WTC11 (cell line): ENCODE results near the gene GALNT15. TPM values are rescaled to one million over a fixed set of nuclear protein-coding genes. Genes with fewer than 3 reads are reported as not detected.

Experiments used
- ATAC-seq: fragments of 200-7000 bp; cut with Tn5 transposase; 2 replicates; pipeline ENCODE4 v1.10.0; 2021; ENCODE audit warnings: mild to moderate bottlenecking, moderate library complexity
- CTCF ChIA-PET: fragments of 300-600 bp; sonication (Branson Sonifier 250); formaldehyde crosslinking; loops from one replicate; lab custom pipeline; 2021; ENCODE audit warnings: antibody characterized with exemption; lab: Charles Lee
- POLR2A ChIA-PET: fragments of 350-600 bp; sonication (Branson Sonifier 250); formaldehyde crosslinking; loops from one replicate; lab custom pipeline; 2021; ENCODE audit warnings: antibody characterized with exemption; lab: Charles Lee
- DNase-seq: peaks from one replicate; pipeline ENCODE4 v3.0.0; 2021; ENCODE audit warnings: low spot score
- H3K27ac Mint-ChIP-seq: 2 replicates; pipeline ENCODE4 v1.8.0; 2021; ENCODE audit warnings: mixed read lengths
- H3K27me3 Mint-ChIP-seq: 2 replicates; pipeline ENCODE4 v1.8.0; 2021; ENCODE audit warnings: low read depth, mild to moderate bottlenecking, moderate library complexity, mixed read lengths
- H3K36me3 Mint-ChIP-seq: 2 replicates; pipeline ENCODE4 v1.8.0; 2021; ENCODE audit warnings: mixed read lengths
- H3K4me1 Mint-ChIP-seq: 2 replicates; pipeline ENCODE4 v1.8.0; 2022; ENCODE audit warnings: mixed read lengths
- H3K4me3 Mint-ChIP-seq: 2 replicates; pipeline ENCODE4 v1.8.0; 2021; ENCODE audit warnings: mild to moderate bottlenecking, moderate library complexity, mixed read lengths
- H3K9me3 Mint-ChIP-seq: 2 replicates; pipeline ENCODE4 v1.8.0; 2021; ENCODE audit warnings: mixed read lengths
- CREB1 ChIP-seq: sonication (generic); formaldehyde crosslinking; IDR thresholded peaks from 2 replicates; pipeline ENCODE4 v1.8.0; 2023; ENCODE audit warnings: mild to moderate bottlenecking, missing genetic modification reagents
- E2F1 ChIP-seq: sonication (generic); formaldehyde crosslinking; IDR thresholded peaks from 2 replicates; pipeline ENCODE4 v1.8.0; 2022; ENCODE audit warnings: mild to moderate bottlenecking, missing genetic modification reagents
- FOXK1 ChIP-seq: sonication (generic); formaldehyde crosslinking; IDR thresholded peaks from 2 replicates; pipeline ENCODE4 v1.8.0; 2022; ENCODE audit warnings: mild to moderate bottlenecking, moderate library complexity, missing genetic modification reagents
- FOXP1 ChIP-seq: sonication (generic); formaldehyde crosslinking; IDR thresholded peaks from 2 replicates; pipeline ENCODE4 v1.8.0; 2022; ENCODE audit warnings: missing genetic modification reagents, mild to moderate bottlenecking, moderate library complexity, borderline replicate concordance
- GABPB1 ChIP-seq: sonication (generic); formaldehyde crosslinking; IDR thresholded peaks from 2 replicates; pipeline ENCODE4 v1.8.1; 2023; ENCODE audit warnings: mild to moderate bottlenecking, missing genetic modification reagents
- GTF2I ChIP-seq: fragments of 250-450 bp; sonication (Bioruptor Pico); conservative IDR thresholded peaks from 2 replicates; pipeline ENCODE4 v1.4.0; 2021; ENCODE audit warnings: mild to moderate bottlenecking
- HMGA2 ChIP-seq: fragments of 250-450 bp; sonication (Bioruptor Pico); IDR thresholded peaks from 2 replicates; pipeline ENCODE4 v1.4.0; 2021; ENCODE audit warnings: mild to moderate bottlenecking, moderate library complexity
- MLX ChIP-seq: sonication (generic); formaldehyde crosslinking; IDR thresholded peaks from 2 replicates; pipeline ENCODE4 v1.8.1; 2023; ENCODE audit warnings: mild to moderate bottlenecking, missing genetic modification reagents, moderate library complexity
- MYBL2 ChIP-seq: sonication (generic); formaldehyde crosslinking; IDR thresholded peaks from 2 replicates; pipeline ENCODE4 v1.8.1; 2023; ENCODE audit warnings: mild to moderate bottlenecking, moderate library complexity, missing genetic modification reagents
- NR1H2 ChIP-seq: sonication (generic); formaldehyde crosslinking; IDR thresholded peaks from 2 replicates; pipeline ENCODE4 v1.9.0; 2021; ENCODE audit warnings: mild to moderate bottlenecking, moderate library complexity, missing genetic modification reagents
- NR2C2 ChIP-seq: sonication (generic); formaldehyde crosslinking; IDR thresholded peaks from 2 replicates; pipeline ENCODE4 v1.8.0; 2022; ENCODE audit warnings: mild to moderate bottlenecking, missing genetic modification reagents
- NR3C1 ChIP-seq: sonication (generic); formaldehyde crosslinking; conservative IDR thresholded peaks from 2 replicates; pipeline ENCODE4 v1.8.1; 2023; ENCODE audit warnings: low read depth, mild to moderate bottlenecking, missing genetic modification reagents
- OVOL2 ChIP-seq: fragments of 250-450 bp; sonication (Bioruptor Pico); IDR thresholded peaks from 2 replicates; pipeline ENCODE4 v1.9.0; 2021; ENCODE audit warnings: mild to moderate bottlenecking, borderline replicate concordance
- PRDM15 ChIP-seq: sonication (generic); formaldehyde crosslinking; IDR thresholded peaks from 2 replicates; pipeline ENCODE4 v1.8.0; 2022; ENCODE audit warnings: missing genetic modification reagents
- RORB ChIP-seq: fragments of 250-450 bp; sonication (Bioruptor Pico); IDR thresholded peaks from 2 replicates; pipeline ENCODE4 v1.9.0; 2021; ENCODE audit warnings: mild to moderate bottlenecking
- SMAD3 ChIP-seq: sonication (generic); formaldehyde crosslinking; IDR thresholded peaks from 2 replicates; pipeline ENCODE4 v1.8.0; 2022; ENCODE audit warnings: missing genetic modification reagents, mild to moderate bottlenecking, borderline replicate concordance
- SOX15 ChIP-seq: fragments of 250-450 bp; sonication (Bioruptor Pico); IDR thresholded peaks from 2 replicates; pipeline ENCODE4 v1.9.0; 2021; ENCODE audit warnings: mild to moderate bottlenecking
- ZBTB43 ChIP-seq: sonication (generic); formaldehyde crosslinking; IDR thresholded peaks from 2 replicates; pipeline ENCODE4 v1.8.1; 2023; ENCODE audit warnings: mild to moderate bottlenecking, missing genetic modification reagents
- ZNF317 ChIP-seq: sonication (generic); formaldehyde crosslinking; IDR thresholded peaks from 2 replicates; pipeline ENCODE4 v1.8.1; 2023; ENCODE audit warnings: low read depth, mild to moderate bottlenecking, moderate library complexity, missing genetic modification reagents, borderline replicate concordance
- total RNA-seq: library from RNA; stranded (reverse); gene quantifications from 3 replicates; pipeline ENCODE4 v1.2.3, GENCODE V29; 2021
- TF ChIP-seq, protein P1 (sequence below): sonication (generic); formaldehyde crosslinking; IDR thresholded peaks from 2 replicates; pipeline ENCODE4 v1.8.1; 2022; ENCODE audit warnings: mild to moderate bottlenecking, missing genetic modification reagents, moderate library complexity, borderline replicate concordance
- TF ChIP-seq, protein P2 (sequence below): fragments of 250-450 bp; sonication (Bioruptor Pico); conservative IDR thresholded peaks from 2 replicates; pipeline ENCODE4 v1.9.0; 2021; ENCODE audit warnings: mild to moderate bottlenecking

Gene GALNT15
- total RNA-seq, 1 experiment from 2014 or later, result 0.15 TPM

DNA sequence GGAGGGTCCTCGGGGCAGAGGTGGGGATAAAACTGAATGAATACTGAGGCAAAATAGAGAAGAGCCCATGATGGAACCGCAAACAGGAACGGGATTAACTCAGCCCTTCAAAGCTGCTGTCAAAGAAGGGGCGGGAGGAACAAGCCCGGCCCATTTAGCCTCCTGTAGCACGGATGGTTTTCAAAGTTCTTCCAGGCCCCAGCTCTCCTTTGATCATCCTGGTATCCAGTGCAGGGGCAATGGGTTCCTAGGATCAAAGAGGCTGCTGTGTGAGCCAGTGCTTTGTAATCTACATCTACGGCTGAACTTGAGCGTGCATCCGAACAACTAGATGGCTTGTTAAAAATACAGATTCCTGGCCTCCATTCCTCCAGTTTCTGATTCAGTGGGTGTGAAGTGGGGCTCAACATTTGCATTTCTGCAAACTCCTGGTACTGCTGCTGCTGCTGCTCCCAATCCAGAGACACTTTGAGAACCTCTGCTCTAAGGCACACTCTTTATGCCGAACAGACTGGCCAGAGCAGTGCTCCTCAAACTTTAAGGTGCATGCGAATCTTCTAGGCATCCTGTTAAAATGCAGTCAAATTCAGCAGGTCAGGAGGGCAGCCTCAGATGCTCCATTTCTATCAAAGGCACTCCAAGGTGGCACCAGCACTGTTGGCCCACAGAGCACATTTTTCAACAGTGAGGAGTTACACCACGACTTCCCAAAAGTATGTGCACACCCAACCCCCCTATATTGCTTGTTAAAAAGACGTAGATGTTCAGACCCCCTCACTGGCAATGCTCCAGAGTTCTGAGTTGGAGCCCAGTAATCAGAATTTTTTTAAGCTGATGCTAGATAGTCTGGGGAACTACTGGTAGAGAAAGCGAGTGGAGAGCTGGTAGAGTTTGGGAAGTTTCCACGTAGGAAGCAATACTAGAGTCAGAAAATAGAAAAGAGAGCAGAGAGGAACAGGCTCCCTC is 5.6 kb downstream of the GALNT15 start:
- no peak for TF ChIP-seq PRDM15 (CRISPR knock-in tag)
- TF ChIP-seq, all 79 proteins: peak for 0
- Mint-ChIP-seq H3K27me3 (no peaks in the 10 kb centered on the region; the same call in none of the 2 replicates), H3K27ac (no peak overlapping the region), H3K4me1 (peaks cover 29% of the 10 kb centered on the region), H3K4me3 (no peak overlapping the region), H3K36me3 (no peaks in the 10 kb centered on the region), H3K9me3 (no peaks in the 10 kb centered on the region)
- ChIA-PET CTCF (interaction anchor here (0.9 to 1.7 kb wide), 4 partner anchors 64 to 131 kb away, joined by 3 to 8 read pairs (median 6); no protein-coding TSS in a partner anchor), POLR2A (no interaction called here)
- ATAC-seq (no peak), DNase-seq (no peak)

GRCh38 chr3:16180737-16181134 is 6.3 kb downstream of the GALNT15 start:
- H3K27me3 Mint-ChIP-seq, result no peaks in the 10 kb centered on the region; the same call in none of the 2 replicates
- no peak overlapping the region for H3K27ac Mint-ChIP-seq
- no peak overlapping the region for H3K4me3 Mint-ChIP-seq
- TF ChIP-seq NR3C1, result no peak
- TF ChIP-seq OVOL2 (CRISPR knock-in tag), result no peak
- TF ChIP-seq SMAD3, result no peak
- TF ChIP-seq FOXP1, result no peak
- no peak for TF ChIP-seq CREB1 (CRISPR knock-in tag)
- TF ChIP-seq ZNF317 (CRISPR knock-in tag), result no peak
- TF ChIP-seq FOXK1 (CRISPR knock-in tag), result no peak
- TF ChIP-seq RORB (CRISPR knock-in tag), result no peak
- TF ChIP-seq MYBL2 (CRISPR knock-in tag), result no peak
- TF ChIP-seq GABPB1 (CRISPR knock-in tag), result no peak
- no peak for TF ChIP-seq ZBTB43
- TF ChIP-seq NR2C2 (CRISPR knock-in tag), result no peak
- TF ChIP-seq E2F1 (CRISPR knock-in tag), result no peak
- ChIA-PET CTCF (interaction anchor here (1.5 to 1.7 kb wide), 2 partner anchors 89 to 131 kb away, joined by 4 to 8 read pairs; no protein-coding TSS in a partner anchor), POLR2A (interaction anchor here (0.6 kb wide), 1 partner anchor 41 kb away, joined by 7 read pairs; no protein-coding TSS in a partner anchor)
- H3K9me3 Mint-ChIP-seq, result no peaks in the 10 kb centered on the region
- ATAC-seq (no peak), DNase-seq (no peak)
- no peaks in the 10 kb centered on the region for H3K36me3 Mint-ChIP-seq
- H3K4me1 Mint-ChIP-seq, result peaks cover 29% of the 10 kb centered on the region

GRCh38 chr3:16181361-16181760 is 6.9 kb downstream of the GALNT15 start:
- ATAC-seq (no peak), DNase-seq (no peak)
- Mint-ChIP-seq H3K9me3 (no peaks in the 10 kb centered on the region), H3K27me3 (no peaks in the 10 kb centered on the region; the same call in none of the 2 replicates), H3K4me3 (no peak overlapping the region), H3K4me1 (peaks cover 29% of the 10 kb centered on the region), H3K36me3 (no peaks in the 10 kb centered on the region), H3K27ac (no peak overlapping the region)
- ChIA-PET POLR2A (interaction anchor here (0.6 kb wide), 1 partner anchor 42 kb away, joined by 7 read pairs; no protein-coding TSS in a partner anchor), CTCF (interaction anchor here (1.5 to 1.7 kb wide), 2 partner anchors 89 to 131 kb away, joined by 4 to 8 read pairs; no protein-coding TSS in a partner anchor)
- no peak for TF ChIP-seq SOX15
- no peak for TF ChIP-seq MLX (CRISPR knock-in tag)
- TF ChIP-seq, protein P1, sequence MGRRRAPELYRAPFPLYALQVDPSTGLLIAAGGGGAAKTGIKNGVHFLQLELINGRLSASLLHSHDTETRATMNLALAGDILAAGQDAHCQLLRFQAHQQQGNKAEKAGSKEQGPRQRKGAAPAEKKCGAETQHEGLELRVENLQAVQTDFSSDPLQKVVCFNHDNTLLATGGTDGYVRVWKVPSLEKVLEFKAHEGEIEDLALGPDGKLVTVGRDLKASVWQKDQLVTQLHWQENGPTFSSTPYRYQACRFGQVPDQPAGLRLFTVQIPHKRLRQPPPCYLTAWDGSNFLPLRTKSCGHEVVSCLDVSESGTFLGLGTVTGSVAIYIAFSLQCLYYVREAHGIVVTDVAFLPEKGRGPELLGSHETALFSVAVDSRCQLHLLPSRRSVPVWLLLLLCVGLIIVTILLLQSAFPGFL (CRISPR knock-in tag), result no peak
- TF ChIP-seq HMGA2 (CRISPR knock-in tag), result no peak
- TF ChIP-seq NR1H2 (CRISPR knock-in tag), result no peak
- TF ChIP-seq, protein P2, sequence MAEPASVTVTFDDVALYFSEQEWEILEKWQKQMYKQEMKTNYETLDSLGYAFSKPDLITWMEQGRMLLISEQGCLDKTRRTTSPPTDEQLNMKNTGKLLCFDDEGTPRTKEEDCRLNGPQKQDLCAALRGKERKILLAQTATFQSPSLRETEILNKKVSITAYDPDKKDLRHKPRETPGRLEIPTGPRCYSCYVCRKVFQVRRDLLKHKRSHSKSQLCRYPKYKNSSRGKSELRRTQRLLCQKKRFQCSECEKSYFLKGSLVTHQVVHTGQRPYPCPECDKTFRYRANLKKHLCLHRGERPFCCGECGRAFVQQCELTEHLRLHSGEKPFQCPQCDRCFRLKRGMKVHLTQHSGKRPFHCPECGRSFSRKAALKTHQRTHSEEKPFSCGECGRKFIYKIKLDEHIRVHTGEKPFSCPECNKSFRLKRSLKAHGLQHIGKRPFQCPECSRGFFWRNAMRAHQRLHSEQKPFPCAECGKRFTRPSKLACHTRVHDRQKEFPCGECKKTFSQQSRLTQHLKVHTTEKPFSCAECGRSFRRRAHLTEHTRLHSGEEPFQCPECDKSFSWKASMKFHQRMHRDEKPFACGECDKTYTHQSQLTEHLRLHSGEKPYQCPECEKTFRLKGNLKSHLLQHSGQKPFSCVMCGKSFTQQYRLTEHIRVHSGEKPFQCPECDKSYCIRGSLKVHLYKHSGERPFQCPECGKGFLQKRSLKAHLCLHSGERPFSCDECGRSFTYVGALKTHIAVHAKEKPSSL (CRISPR knock-in tag), result no peak
- no peak for TF ChIP-seq GTF2I (CRISPR knock-in tag)
